ENCODE measurements around the gene CAMSAP1. TPM values are rescaled to one million over a fixed set of nuclear protein-coding genes. Genes with fewer than 3 reads are reported as not detected.

CAMSAP1 gene
- total and polyA plus RNA-seq, 10 of the 15 experiments (the other 5 are each of a cell fraction or from before 2014, with no cell fraction given), result 1.4 to 24.7 (median 8.0) TPM

GRCh38 chr9:135772702-135773493, 134.4 kb downstream of the CAMSAP1 start (continued):
- TF ChIP-seq ZNF592 (IDR thresholded peaks at IDR 0.05) (no peak), RELA (IDR thresholded peaks at IDR 0.05; ENCODE audit: borderline replicate concordance, partially characterized antibody) (no peak), CHD2 (IDR thresholded peaks at IDR 0.05; ENCODE audit: borderline replicate concordance, low read depth, low read length) (no peak), IRF4 (IDR thresholded peaks at IDR 0.05; ENCODE audit: low read depth, low read length) (no peak), E2F8 (IDR thresholded peaks at IDR 0.05; ENCODE audit: low read depth, partially characterized antibody) (no peak), HSF1 (IDR thresholded peaks at IDR 0.05; ENCODE audit: low read depth, low read length) (no peak), TCF7 (IDR thresholded peaks at IDR 0.05; ENCODE audit: borderline replicate concordance) (no peak), NFYA (IDR thresholded peaks at IDR 0.05; ENCODE audit: borderline replicate concordance, low read depth, low read length) (no peak), CEBPZ (IDR thresholded peaks at IDR 0.05; ENCODE audit: low read depth, low read length) (no peak), MYC (IDR thresholded peaks at IDR 0.05; ENCODE audit: insufficient read depth, insufficient read length, insufficient replicate concordance, low read length, severe bottlenecking) (no peak), MLLT1 (IDR thresholded peaks at IDR 0.05) (no peak), PAX8 (IDR thresholded peaks at IDR 0.05) (no peak), NRF1 (conservative IDR thresholded peaks at IDR 0.05; ENCODE audit: low read depth, low read length) (no peak), TCF12 (IDR thresholded peaks at IDR 0.05; ENCODE audit: low read depth, low read length) (no peak), MAX (IDR thresholded peaks at IDR 0.05; ENCODE audit: low read depth, low read length) (no peak)
